CD4-positive, CD25-positive, alpha-beta regulatory T cell (primary cell): Measurements from ENCODE around the gene ADGRG1. TPM values are rescaled to one million over a fixed set of nuclear protein-coding genes. Genes with fewer than 3 reads are reported as not detected.

ENCODE experiments used
- ATAC-seq, 2 donors: fragments of 150-1000 bp; cut with Tn5 transposase; one replicate each; pipeline ENCODE4 v1.10.0; 2021; ENCODE audit warnings: low read depth in 2 of 2, moderate number of reproducible peaks in 2 of 2, moderate library complexity in 1 of 2
- DNase-seq, 3 donors: peaks; one replicate each; pipeline versions ENCODE4 v3.0.0 to v3.0.0-alpha.2; 2012 to 2022; ENCODE audit warnings: mixed read lengths in 1 of 3
- H3K27ac ChIP-seq: one replicate; pipeline ENCODE4 v1.7.0; 2013; ENCODE audit warnings: mild to moderate bottlenecking, low read length; ENCODE audit not compliant: insufficient read depth, poor library complexity, severe bottlenecking
- H3K27me3 ChIP-seq: one replicate; pipeline ENCODE4 v1.7.0; 2013; ENCODE audit warnings: low read length; ENCODE audit not compliant: control insufficient read depth, insufficient read depth
- H3K36me3 ChIP-seq: one replicate; pipeline ENCODE4 v1.7.0; 2013; ENCODE audit warnings: mild to moderate bottlenecking, low read length, moderate library complexity; ENCODE audit not compliant: control insufficient read depth, insufficient read depth
- H3K4me1 ChIP-seq: 2 replicates; pipeline ENCODE4 v1.7.0; 2013; ENCODE audit warnings: mild to moderate bottlenecking, low read length; ENCODE audit not compliant: insufficient read depth, control insufficient read depth, poor library complexity, severe bottlenecking
- H3K4me3 ChIP-seq: one replicate; pipeline ENCODE4 v1.7.0; 2013; ENCODE audit warnings: low read depth, mild to moderate bottlenecking, low read length, moderate library complexity
- H3K9me3 ChIP-seq, 2 experiments: 1 replicate in 1 of 2; 2 replicates in 1 of 2; pipeline ENCODE4 v1.7.0; 2013; ENCODE audit warnings: low read length in 2 of 2, mild to moderate bottlenecking in 1 of 2, moderate library complexity in 1 of 2; ENCODE audit not compliant: control insufficient read depth in 2 of 2
- H3K27ac Mint-ChIP-seq, 3 donors: one replicate each; pipeline ENCODE4 v1.8.0; 2020 to 2022; ENCODE audit warnings: mild to moderate bottlenecking in 3 of 3, mixed read lengths in 3 of 3, moderate library complexity in 2 of 3
- H3K27me3 Mint-ChIP-seq: one replicate; pipeline ENCODE4 v1.8.0; 2022; ENCODE audit warnings: mild to moderate bottlenecking, mixed read lengths
- H3K36me3 Mint-ChIP-seq: one replicate; pipeline ENCODE4 v1.8.0; 2020; ENCODE audit warnings: mixed read lengths
- H3K4me1 Mint-ChIP-seq, 4 donors: one replicate each; pipeline ENCODE4 v1.8.0; 2020 to 2022; ENCODE audit warnings: mixed read lengths in 4 of 4, mild to moderate bottlenecking in 1 of 4
- H3K4me3 Mint-ChIP-seq, 4 donors: one replicate each; pipeline ENCODE4 v1.8.0; 2020 to 2022; ENCODE audit warnings: mild to moderate bottlenecking in 4 of 4, mixed read lengths in 4 of 4, moderate library complexity in 3 of 4
- H3K9me3 Mint-ChIP-seq, 7 donors: one replicate each; pipeline ENCODE4 v1.8.0; 2020 to 2022; ENCODE audit warnings: mixed read lengths in 7 of 7, mild to moderate bottlenecking in 3 of 7, moderate library complexity in 2 of 7
- polyA plus RNA-seq, 4 donors: library from polyadenylated mRNA; unstranded; fragments of 300-500 nt; fragmentation: Illumina TruSeq; gene quantifications; one replicate each; pipeline ENCODE4 v1.2.3, GENCODE V29; 2021
- total RNA-seq: library from RNA; stranded (reverse); gene quantifications from one replicate; pipeline ENCODE4 v1.2.3, GENCODE V29; 2022

ADGRG1 gene
- total and polyA plus RNA-seq, 5 donors from 2014 or later, result 0.16 to 1.2 (median 0.41) TPM; not detected in 1

- H3K4me1 ChIP-seq, result no peaks in the 10 kb centered on the region
- H3K36me3 ChIP-seq, result no peaks in the 10 kb centered on the region
- no peak overlapping the region for H3K4me3 ChIP-seq
- no peaks in the 10 kb centered on the region for H3K4me1 Mint-ChIP-seq
- no peak overlapping the region for H3K27ac ChIP-seq
- H3K9me3 Mint-ChIP-seq, result no peaks in the 10 kb centered on the region
- H3K27ac Mint-ChIP-seq, result peak overlapping the region in 2 of 3 donors; percentile 41 to 46
- no peak for DNase-seq
- no peaks in the 10 kb centered on the region for H3K36me3 Mint-ChIP-seq
- no peak for ATAC-seq
- no peaks in the 10 kb centered on the region for H3K9me3 ChIP-seq
- H3K27me3 ChIP-seq, result no peaks in the 10 kb centered on the region
- peaks cover 56% of the 10 kb centered on the region for H3K27me3 Mint-ChIP-seq
- no peak overlapping the region for H3K4me3 Mint-ChIP-seq
Measured at GRCh38 chr16:57636184-57636583, 7.8 kb downstream of the ADGRG1 start.

- Histone ChIP-seq H3K27me3 (no peaks in the 10 kb centered on the region), H3K36me3 (no peaks in the 10 kb centered on the region), H3K4me1 (no peaks in the 10 kb centered on the region), H3K4me3 (no peak overlapping the region), H3K9me3 (no peaks in the 10 kb centered on the region), H3K27ac (no peak overlapping the region)
- ATAC-seq (no peak), DNase-seq (no peak)
- no peaks in the 10 kb centered on the region for H3K4me1 Mint-ChIP-seq
- peaks cover 56% of the 10 kb centered on the region for H3K27me3 Mint-ChIP-seq
- no peaks in the 10 kb centered on the region for H3K9me3 Mint-ChIP-seq
- H3K27ac Mint-ChIP-seq, result peak overlapping the region in 1 of 3 donors; percentile 15
- no peak overlapping the region for H3K4me3 Mint-ChIP-seq
- no peaks in the 10 kb centered on the region for H3K36me3 Mint-ChIP-seq
Measured at GRCh38 chr16:57637020-57637419, 8.6 kb downstream of the ADGRG1 start.

GRCh38 chr16:57637424-57637823 lies 9.0 kb downstream of the ADGRG1 start:
- no peak for DNase-seq
- Histone ChIP-seq H3K36me3 (no peaks in the 10 kb centered on the region), H3K9me3 (no peaks in the 10 kb centered on the region), H3K4me1 (no peaks in the 10 kb centered on the region), H3K4me3 (no peak overlapping the region), H3K27me3 (no peaks in the 10 kb centered on the region), H3K27ac (no peak overlapping the region)
- no peak overlapping the region for H3K4me3 Mint-ChIP-seq
- no peaks in the 10 kb centered on the region for H3K9me3 Mint-ChIP-seq
- peak overlapping the region in 1 of 3 donors; percentile 15 for H3K27ac Mint-ChIP-seq
- ATAC-seq, result no peak
- H3K27me3 Mint-ChIP-seq, result peaks cover 56% of the 10 kb centered on the region
- H3K36me3 Mint-ChIP-seq, result no peaks in the 10 kb centered on the region
- no peaks in the 10 kb centered on the region for H3K4me1 Mint-ChIP-seq

DNA sequence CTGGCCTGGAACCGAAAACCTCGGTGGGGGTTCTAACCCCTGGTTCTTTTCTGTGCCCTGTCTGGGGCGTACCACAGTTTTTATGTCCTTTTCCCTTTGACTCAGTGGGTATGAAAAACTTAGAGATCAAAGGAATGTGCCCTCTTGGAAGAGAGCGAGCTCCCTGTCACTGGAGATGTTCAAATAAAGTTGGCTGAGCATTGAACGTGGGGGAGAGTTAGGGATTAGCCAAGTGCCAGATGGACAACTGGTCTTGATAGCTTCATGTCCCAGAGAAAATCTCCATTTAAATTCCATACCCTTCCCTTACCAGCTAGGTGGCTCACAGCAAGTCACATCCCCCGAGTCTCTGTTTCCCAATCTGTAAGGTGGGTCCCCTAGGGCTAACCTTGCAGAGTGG lies 9.5 kb downstream of the ADGRG1 start:
- Mint-ChIP-seq H3K27ac (no peak overlapping the region), H3K4me3 (no peak overlapping the region), H3K27me3 (peaks cover 56% of the 10 kb centered on the region), H3K4me1 (no peaks in the 10 kb centered on the region), H3K9me3 (no peaks in the 10 kb centered on the region), H3K36me3 (no peaks in the 10 kb centered on the region)
- no peak for DNase-seq
- no peaks in the 10 kb centered on the region for H3K9me3 ChIP-seq
- no peaks in the 10 kb centered on the region for H3K27me3 ChIP-seq
- H3K4me3 ChIP-seq, result no peak overlapping the region
- no peak overlapping the region for H3K27ac ChIP-seq
- H3K36me3 ChIP-seq, result no peaks in the 10 kb centered on the region
- no peaks in the 10 kb centered on the region for H3K4me1 ChIP-seq
- ATAC-seq, result no peak

GRCh38 chr16:57638381-57638780 lies 10.0 kb downstream of the ADGRG1 start:
- ATAC-seq, result no peak
- no peak overlapping the region for H3K4me3 ChIP-seq
- no peaks in the 10 kb centered on the region for H3K27me3 ChIP-seq
- Mint-ChIP-seq H3K27me3 (peaks cover 56% of the 10 kb centered on the region), H3K36me3 (no peaks in the 10 kb centered on the region), H3K9me3 (no peaks in the 10 kb centered on the region), H3K27ac (no peak overlapping the region), H3K4me1 (no peaks in the 10 kb centered on the region), H3K4me3 (no peak overlapping the region)
- H3K9me3 ChIP-seq, result no peaks in the 10 kb centered on the region
- H3K4me1 ChIP-seq, result no peaks in the 10 kb centered on the region
- H3K36me3 ChIP-seq, result no peaks in the 10 kb centered on the region
- no peak for DNase-seq
- H3K27ac ChIP-seq, result no peak overlapping the region

DNA sequence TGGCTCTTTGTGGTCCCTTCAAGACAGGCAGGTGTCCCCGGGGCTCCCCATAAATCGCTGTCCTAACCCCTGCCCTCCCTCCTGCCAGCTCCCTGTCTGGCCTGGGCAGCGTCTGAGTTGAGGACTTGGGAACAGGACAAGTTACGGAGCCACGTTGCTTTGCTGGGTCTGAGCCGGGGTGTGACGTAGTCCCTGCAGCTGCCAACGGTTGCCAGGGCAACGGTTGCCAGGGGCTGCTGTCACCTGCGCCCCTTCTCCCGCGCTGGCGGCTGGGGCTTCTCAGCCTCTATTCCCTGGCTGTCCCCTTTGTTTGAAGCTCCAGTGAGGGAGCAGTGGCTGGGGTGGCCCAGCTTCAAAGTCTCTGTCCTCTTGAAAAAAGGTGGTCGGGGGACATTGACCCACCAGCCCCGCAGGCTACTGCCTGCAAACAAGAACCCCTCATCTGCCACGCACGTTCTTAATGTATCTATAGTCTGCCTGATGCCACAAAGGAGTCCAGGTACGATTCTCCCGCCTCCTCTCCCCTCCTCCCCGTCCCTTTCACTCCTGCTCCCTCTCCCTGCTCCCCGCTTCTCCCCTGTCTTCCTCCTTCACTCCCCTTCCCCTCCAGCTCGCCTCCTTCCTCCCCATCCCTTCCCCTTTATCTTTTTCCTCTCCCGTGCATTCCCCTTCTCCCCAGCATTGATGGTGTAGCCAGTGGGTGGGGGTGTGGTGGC lies 10.9 kb downstream of the ADGRG1 start:
- H3K36me3 ChIP-seq, result no peaks in the 10 kb centered on the region
- Mint-ChIP-seq H3K4me3 (no peak overlapping the region), H3K9me3 (no peaks in the 10 kb centered on the region), H3K27ac (no peak overlapping the region), H3K4me1 (no peaks in the 10 kb centered on the region), H3K36me3 (no peaks in the 10 kb centered on the region), H3K27me3 (peaks cover 50% of the 10 kb centered on the region)
- H3K4me3 ChIP-seq, result no peak overlapping the region
- ATAC-seq, result no peak
- no peak overlapping the region for H3K27ac ChIP-seq
- DNase-seq, result no peak
- no peaks in the 10 kb centered on the region for H3K27me3 ChIP-seq
- H3K4me1 ChIP-seq, result no peaks in the 10 kb centered on the region
- H3K9me3 ChIP-seq, result no peaks in the 10 kb centered on the region

- Histone ChIP-seq H3K27ac (no peak overlapping the region), H3K27me3 (no peaks in the 10 kb centered on the region), H3K4me3 (no peak overlapping the region), H3K4me1 (no peaks in the 10 kb centered on the region), H3K9me3 (no peaks in the 10 kb centered on the region), H3K36me3 (no peaks in the 10 kb centered on the region)
- H3K36me3 Mint-ChIP-seq, result no peaks in the 10 kb centered on the region
- H3K27ac Mint-ChIP-seq, result no peak overlapping the region
- peaks cover 43% of the 10 kb centered on the region for H3K27me3 Mint-ChIP-seq
- no peaks in the 10 kb centered on the region for H3K9me3 Mint-ChIP-seq
- H3K4me3 Mint-ChIP-seq, result no peak overlapping the region
- ATAC-seq (no peak), DNase-seq (no peak)
- H3K4me1 Mint-ChIP-seq, result no peaks in the 10 kb centered on the region
Measured at GRCh38 chr16:57640185-57640584, 11.8 kb downstream of the ADGRG1 start.

DNA sequence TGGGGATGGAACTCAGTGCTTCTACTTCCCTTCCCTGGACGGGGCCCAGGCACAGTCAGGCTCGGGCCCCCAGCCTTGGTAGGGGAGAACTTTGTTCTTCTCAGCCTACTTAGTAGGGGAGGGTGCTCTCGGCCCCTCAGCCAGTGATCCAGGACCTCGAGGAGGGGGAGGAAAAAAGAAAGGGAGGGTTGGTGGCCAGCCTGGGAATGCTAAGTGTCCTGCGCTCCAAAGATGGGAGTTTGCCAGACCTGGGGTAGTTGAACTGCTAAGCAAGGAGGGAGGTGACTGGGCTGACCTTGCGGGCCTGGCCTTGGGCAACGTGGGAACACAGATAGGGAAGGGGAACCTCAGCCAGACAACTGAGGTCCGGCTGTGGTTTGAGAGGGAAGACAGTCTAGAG lies 12.2 kb downstream of the ADGRG1 start:
- no peak for ATAC-seq
- Histone ChIP-seq H3K27me3 (no peaks in the 10 kb centered on the region), H3K4me3 (no peak overlapping the region), H3K27ac (no peak overlapping the region), H3K4me1 (no peaks in the 10 kb centered on the region), H3K9me3 (no peaks in the 10 kb centered on the region), H3K36me3 (no peaks in the 10 kb centered on the region)
- no peaks in the 10 kb centered on the region for H3K4me1 Mint-ChIP-seq
- DNase-seq, result no peak
- H3K27me3 Mint-ChIP-seq, result peaks cover 39% of the 10 kb centered on the region
- H3K27ac Mint-ChIP-seq, result no peak overlapping the region
- no peak overlapping the region for H3K4me3 Mint-ChIP-seq
- no peaks in the 10 kb centered on the region for H3K9me3 Mint-ChIP-seq
- no peaks in the 10 kb centered on the region for H3K36me3 Mint-ChIP-seq
